Upper lobe of left lung (tissue), 4 donors: ENCODE measurements around the gene COX6A2.

Experiments
- CTCF ChIP-seq, 6 experiments: fragments of 450-650 bp in 4 of 6; fragments of 200-600 bp in 2 of 6; sonication (generic) in 2 of 6; IDR thresholded peaks; one replicate each; pipeline ENCODE4 v1.5.1; 2016 to 2019; ENCODE audit warnings: antibody characterized with exemption in 6 of 6
- EP300 ChIP-seq, 4 donors: sonication (generic); formaldehyde crosslinking; IDR thresholded peaks; one replicate each; pipeline ENCODE4 v1.5.1; 2017; ENCODE audit warnings: antibody characterized with exemption in 4 of 4, control low read depth in 2 of 4
- POLR2A ChIP-seq, 4 donors: fragments of 450-650 bp; IDR thresholded peaks; one replicate each; pipeline ENCODE4 v1.5.1; 2016 to 2017; ENCODE audit warnings: antibody characterized with exemption in 4 of 4, mild to moderate bottlenecking in 2 of 4

- TF ChIP-seq EP300 (IDR thresholded peaks at IDR 0.05) = no peak
- no peak for TF ChIP-seq POLR2A (IDR thresholded peaks at IDR 0.05)
- TF ChIP-seq CTCF (IDR thresholded peaks at IDR 0.05) = no peak
Observed at GRCh38 chr16:31423241-31423640, 4.9 kb downstream of the COX6A2 start.
